Hepatocyte (in vitro differentiated cells): ENCODE results near the gene SLC35A3. TPM values are rescaled to one million over a fixed set of nuclear protein-coding genes. Genes with fewer than 3 reads are reported as not detected.
"Not testable (repeated sequence)": the region's sequence is repeated elsewhere in the genome, so short reads cannot be mapped to it uniquely, and the experiment has no call there.

Experiments
- DNase-seq: peaks from one replicate; pipeline ENCODE4 v3.0.0-alpha.2; 2016; ENCODE audit warnings: low spot score
- H2AFZ ChIP-seq: fragments of 200-600 bp; sonication (generic); 2 replicates; pipeline ENCODE4 v1.6.0; 2016; ENCODE audit warnings: antibody characterized with exemption, mild to moderate bottlenecking
- H3K27ac ChIP-seq: fragments of 200-600 bp; sonication (generic); 2 replicates; pipeline ENCODE4 v1.5.1; 2016; ENCODE audit warnings: mild to moderate bottlenecking
- H3K27me3 ChIP-seq: fragments of 200-600 bp; sonication (generic); 2 replicates; pipeline ENCODE4 v1.6.1; 2016
- H3K36me3 ChIP-seq: fragments of 200-600 bp; sonication (generic); replicated peaks from 2 replicates; pipeline ENCODE4 v1.5.1; 2016; ENCODE audit warnings: low read depth; ENCODE audit not compliant: insufficient read depth
- H3K4me1 ChIP-seq: fragments of 200-600 bp; sonication (generic); 2 replicates; pipeline ENCODE4 v1.5.1; 2016; ENCODE audit warnings: mild to moderate bottlenecking, moderate library complexity; ENCODE audit not compliant: insufficient read depth
- H3K4me2 ChIP-seq: fragments of 200-600 bp; sonication (generic); 2 replicates; pipeline ENCODE4 v1.6.0; 2016
- H3K4me3 ChIP-seq: fragments of 200-600 bp; sonication (generic); 2 replicates; pipeline ENCODE4 v1.5.1; 2016; ENCODE audit warnings: mild to moderate bottlenecking
- H3K79me2 ChIP-seq: fragments of 200-600 bp; sonication (generic); 2 replicates; pipeline ENCODE4 v1.6.0; 2017; ENCODE audit warnings: mild to moderate bottlenecking
- H3K9me2 ChIP-seq: fragments of 200-600 bp; sonication (generic); replicated peaks from 2 replicates; pipeline ENCODE4 v1.6.0; 2017; ENCODE audit warnings: mild to moderate bottlenecking; ENCODE audit not compliant: insufficient read depth
- H3K9me3 ChIP-seq: fragments of 200-600 bp; sonication (generic); 2 replicates; pipeline ENCODE4 v1.5.1; 2016; ENCODE audit warnings: low read depth, mild to moderate bottlenecking
- H4K20me1 ChIP-seq: fragments of 200-600 bp; sonication (generic); 2 replicates; pipeline ENCODE4 v1.6.0; 2016; ENCODE audit warnings: mild to moderate bottlenecking; ENCODE audit not compliant: insufficient read depth, poor library complexity, severe bottlenecking
- CTCF ChIP-seq: fragments of 200-600 bp; sonication (generic); IDR thresholded peaks from 2 replicates; pipeline ENCODE4 v1.5.1; 2016; ENCODE audit warnings: antibody characterized with exemption, mild to moderate bottlenecking; ENCODE audit not compliant: poor library complexity
- EZH2 ChIP-seq: fragments of 200-600 bp; sonication (generic); IDR thresholded peaks from 2 replicates; pipeline ENCODE4 v1.6.1; 2016; ENCODE audit warnings: antibody characterized with exemption, mild to moderate bottlenecking, borderline replicate concordance
- EZH2phosphoT487 ChIP-seq: fragments of 200-600 bp; sonication (generic); IDR thresholded peaks from one replicate; pipeline ENCODE4 v1.6.1; 2018; ENCODE audit warnings: antibody characterized with exemption, mild to moderate bottlenecking, low read depth, moderate library complexity; ENCODE audit not compliant: unreplicated experiment, severe bottlenecking
- WGBS: methylation state at CpG from one replicate; pipeline ENCODE4 v1.1.6; 2016; ENCODE audit warnings: low lambda C conversion rate; ENCODE audit errors: missing lambda C conversion rate; 5-methylcytosine and 5-hydroxymethylcytosine counted together
- polyA plus RNA-seq: library from polyadenylated mRNA; unstranded; fragments of >200 nt; fragmentation: Nextera tagmentation; extraction: Ambion mirVana; gene quantifications from 2 replicates; pipeline ENCODE4 v1.2.1, GENCODE V29; 2016
- total RNA-seq: library from RNA; depleted of rRNA; stranded (reverse); fragments of >200 nt; gene quantifications from 2 replicates; pipeline ENCODE4 v1.2.3, GENCODE V29; 2014

SLC35A3 gene
- total and polyA plus RNA-seq, 2 experiments from 2014 or later: 18.9 to 56.1 TPM

GRCh38 chr1:100045206-100045605 lies 75.4 kb downstream of the SLC35A3 start:
- WGBS: 96% methylated on average over 5 of the region's 5 CpGs
- no peaks in the 10 kb centered on the region for H3K9me2 ChIP-seq
- no peak overlapping the region for H3K4me3 ChIP-seq
- H3K4me1 ChIP-seq: no peaks in the 10 kb centered on the region
- no peak for DNase-seq
- H3K4me2 ChIP-seq: no peak overlapping the region
- no peaks in the 10 kb centered on the region for H3K9me3 ChIP-seq
- no peak for TF ChIP-seq CTCF
- no peak for TF ChIP-seq EZH2phosphoT487
- TF ChIP-seq EZH2: no peak
- H3K27me3 ChIP-seq: no peaks in the 10 kb centered on the region
- no peak overlapping the region for H3K27ac ChIP-seq
- H2AFZ ChIP-seq: no peak overlapping the region
- H3K36me3 ChIP-seq: no peaks in the 10 kb centered on the region
- H3K79me2 ChIP-seq: peaks cover 100% of the 10 kb centered on the region
- H4K20me1 ChIP-seq: peaks cover 87% of the 10 kb centered on the region

- not testable (repeated sequence) for H3K27me3 ChIP-seq, H3K4me2 ChIP-seq, H3K9me3 ChIP-seq, H3K4me1 ChIP-seq, H3K27ac ChIP-seq, DNase-seq, H3K36me3 ChIP-seq, H3K4me3 ChIP-seq, H2AFZ ChIP-seq, H3K9me2 ChIP-seq
- WGBS: 91% methylated on average over 10 of the region's 11 CpGs
- Histone ChIP-seq H4K20me1 (peaks cover 70% of the 10 kb centered on the region), H3K79me2 (peaks cover 100% of the 10 kb centered on the region)
Measured at GRCh38 chr1:100047235-100047708, 77.5 kb downstream of the SLC35A3 start.

GRCh38 chr1:100050139-100050538 lies 80.3 kb downstream of the SLC35A3 start:
- Histone ChIP-seq H3K9me2 (no peaks in the 10 kb centered on the region), H3K36me3 (no peaks in the 10 kb centered on the region), H3K27me3 (no peaks in the 10 kb centered on the region), H4K20me1 (peaks cover 43% of the 10 kb centered on the region), H2AFZ (no peak overlapping the region), H3K4me2 (no peak overlapping the region), H3K9me3 (no peaks in the 10 kb centered on the region), H3K4me3 (no peak overlapping the region), H3K27ac (no peak overlapping the region), H3K4me1 (no peaks in the 10 kb centered on the region), H3K79me2 (peaks cover 98% of the 10 kb centered on the region)
- WGBS: 94% methylated on average over 4 of the region's 4 CpGs
- no peak for DNase-seq
- TF ChIP-seq EZH2phosphoT487 (no peak), CTCF (no peak), EZH2 (no peak)

- TF ChIP-seq EZH2 (no peak), EZH2phosphoT487 (no peak), CTCF (no peak)
- Histone ChIP-seq H3K27ac (no peak overlapping the region), H3K4me1 (no peaks in the 10 kb centered on the region), H3K4me3 (no peak overlapping the region), H3K36me3 (no peaks in the 10 kb centered on the region), H3K27me3 (no peaks in the 10 kb centered on the region), H3K9me2 (no peaks in the 10 kb centered on the region), H4K20me1 (peaks cover 35% of the 10 kb centered on the region), H3K79me2 (peaks cover 97% of the 10 kb centered on the region), H3K9me3 (no peaks in the 10 kb centered on the region), H3K4me2 (no peak overlapping the region), H2AFZ (no peak overlapping the region)
- DNase-seq: no peak
- 89% methylated on average over 4 of the region's 4 CpGs for WGBS
Measured at GRCh38 chr1:100051401-100051800, 81.6 kb downstream of the SLC35A3 start.
